Tibial nerve (tissue), 3 donors: ENCODE data around the gene CLCNKA.

Source experiments
- POLR2A ChIP-seq, 2 donors: fragments of 450-650 bp; IDR thresholded peaks; one replicate each; pipeline ENCODE4 v1.6.1; 2017; ENCODE audit warnings: antibody characterized with exemption in 2 of 2, mild to moderate bottlenecking in 2 of 2, moderate library complexity in 2 of 2
- TF ChIP-seq, protein P1 (sequence below), 5 experiments: fragments of 200-600 bp in 3 of 5; fragments of 450-650 bp in 2 of 5; sonication (generic) in 3 of 5; IDR thresholded peaks; one replicate each; pipeline ENCODE4 v1.5.1; 2016 to 2019; ENCODE audit warnings: antibody characterized with exemption in 5 of 5, mild to moderate bottlenecking in 3 of 5, moderate library complexity in 2 of 5

DNA sequence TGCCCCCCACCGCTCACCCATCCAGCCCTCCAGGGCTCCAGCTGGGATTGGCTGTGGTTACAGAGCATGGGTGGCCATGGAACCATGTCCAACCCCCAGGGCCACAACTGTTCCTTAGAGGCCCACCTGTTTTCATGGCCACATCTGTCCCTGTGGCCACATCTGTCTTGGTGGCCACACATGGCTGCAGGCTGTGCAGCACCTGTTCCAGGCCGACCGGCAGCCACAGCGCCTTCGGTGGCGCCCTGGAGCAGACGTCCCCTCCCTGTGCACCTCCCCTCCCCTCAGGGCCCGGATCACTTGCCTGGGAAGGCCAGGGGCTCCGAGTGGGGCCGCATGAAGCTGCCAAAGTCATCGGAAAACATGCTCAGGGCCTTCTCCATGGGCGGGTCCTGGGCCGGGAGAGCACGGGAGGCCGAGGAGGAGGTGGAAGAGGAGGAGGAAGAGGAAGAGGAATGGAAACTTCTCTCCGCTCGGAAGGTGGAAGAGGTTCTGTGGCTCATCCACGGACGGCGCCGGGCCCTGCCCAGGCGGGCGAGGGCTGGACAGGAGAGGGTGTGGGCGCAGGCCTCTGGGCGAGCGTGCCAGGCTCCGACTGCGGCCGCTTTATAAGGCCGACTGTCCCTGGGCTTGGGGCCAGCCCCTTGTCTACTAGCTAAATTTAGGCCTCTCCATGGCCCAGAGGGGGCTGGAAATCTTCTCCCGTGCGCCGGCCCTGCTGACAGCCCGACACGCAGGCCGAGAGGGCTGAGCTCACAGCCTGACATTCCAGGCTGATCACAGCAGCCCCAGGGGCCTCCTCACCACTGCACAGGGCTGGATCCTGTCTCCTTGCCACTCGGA is 4.2 kb upstream of the CLCNKA start, which contains the start of gene HSPB7:
- TF ChIP-seq, protein P1, sequence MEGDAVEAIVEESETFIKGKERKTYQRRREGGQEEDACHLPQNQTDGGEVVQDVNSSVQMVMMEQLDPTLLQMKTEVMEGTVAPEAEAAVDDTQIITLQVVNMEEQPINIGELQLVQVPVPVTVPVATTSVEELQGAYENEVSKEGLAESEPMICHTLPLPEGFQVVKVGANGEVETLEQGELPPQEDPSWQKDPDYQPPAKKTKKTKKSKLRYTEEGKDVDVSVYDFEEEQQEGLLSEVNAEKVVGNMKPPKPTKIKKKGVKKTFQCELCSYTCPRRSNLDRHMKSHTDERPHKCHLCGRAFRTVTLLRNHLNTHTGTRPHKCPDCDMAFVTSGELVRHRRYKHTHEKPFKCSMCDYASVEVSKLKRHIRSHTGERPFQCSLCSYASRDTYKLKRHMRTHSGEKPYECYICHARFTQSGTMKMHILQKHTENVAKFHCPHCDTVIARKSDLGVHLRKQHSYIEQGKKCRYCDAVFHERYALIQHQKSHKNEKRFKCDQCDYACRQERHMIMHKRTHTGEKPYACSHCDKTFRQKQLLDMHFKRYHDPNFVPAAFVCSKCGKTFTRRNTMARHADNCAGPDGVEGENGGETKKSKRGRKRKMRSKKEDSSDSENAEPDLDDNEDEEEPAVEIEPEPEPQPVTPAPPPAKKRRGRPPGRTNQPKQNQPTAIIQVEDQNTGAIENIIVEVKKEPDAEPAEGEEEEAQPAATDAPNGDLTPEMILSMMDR (IDR thresholded peaks at IDR 0.05): no peak
- no peak for TF ChIP-seq POLR2A (IDR thresholded peaks at IDR 0.05)
